GM12878 (cell line): ENCODE data around the gene PCED1A. TPM values are rescaled to one million over a fixed set of nuclear protein-coding genes. Genes with fewer than 3 reads are reported as not detected.

Experiments used
- BCL11A ChIP-seq: IDR thresholded peaks from 2 replicates; pipeline ENCODE4 v1.6.1; 2011; ENCODE audit warnings: low read depth, low read length
- BHLHE40 ChIP-seq, 2 experiments: fragments of 450-650 bp in 1 of 2; IDR thresholded peaks; 2 replicates each; pipeline ENCODE4 v1.6.1; 2011 to 2017; ENCODE audit warnings: low read depth in 2 of 2, borderline replicate concordance in 1 of 2, improper control_type of control experiment in 1 of 2, low read length in 1 of 2, mild to moderate bottlenecking in 1 of 2
- BRCA1 ChIP-seq: IDR thresholded peaks from 2 replicates; pipeline ENCODE4 v1.6.1; 2011; ENCODE audit warnings: low read depth, low read length, improper control_type of control experiment
- CHD1 ChIP-seq: IDR thresholded peaks from 2 replicates; pipeline ENCODE4 v1.6.1; 2012; ENCODE audit warnings: low read depth, low read length, improper control_type of control experiment
- CREM ChIP-seq: IDR thresholded peaks from 2 replicates; pipeline ENCODE4 v1.6.1; 2014; ENCODE audit warnings: antibody characterized with exemption, low read depth
- EED ChIP-seq: sonication (generic); IDR thresholded peaks from 2 replicates; pipeline ENCODE4 v1.6.1; 2016; ENCODE audit warnings: antibody characterized with exemption, low read depth
- ESRRA ChIP-seq: IDR thresholded peaks from 2 replicates; pipeline ENCODE4 v1.6.1; 2012; ENCODE audit warnings: mild to moderate bottlenecking, low read length, improper control_type of control experiment
- HDAC6 ChIP-seq: fragments of 200-600 bp; sonication (generic); IDR thresholded peaks from one replicate; pipeline ENCODE4 v1.8.0; 2017; ENCODE audit warnings: antibody characterized with exemption; ENCODE audit not compliant: unreplicated experiment
- MAX ChIP-seq: IDR thresholded peaks from 2 replicates; pipeline ENCODE4 v1.6.1; 2012; ENCODE audit warnings: low read depth, low read length, improper control_type of control experiment
- MTA3 ChIP-seq: IDR thresholded peaks from 2 replicates; pipeline ENCODE4 v1.6.1; 2012; ENCODE audit warnings: low read length, inconsistent platforms, borderline replicate concordance
- MXI1 ChIP-seq: fragments of 150-350 bp; IDR thresholded peaks from 2 replicates; pipeline ENCODE4 v1.6.1; 2011; ENCODE audit warnings: low read depth, mild to moderate bottlenecking, inconsistent platforms, low read length, improper control_type of control experiment
- PML ChIP-seq: IDR thresholded peaks from 2 replicates; pipeline ENCODE4 v1.6.1; 2012; ENCODE audit warnings: low read length, inconsistent platforms
- RBBP5 ChIP-seq: fragments of 200-600 bp; sonication (generic); conservative IDR thresholded peaks from 2 replicates; pipeline ENCODE4 v1.6.1; 2016
- TAF1 ChIP-seq: IDR thresholded peaks from 2 replicates; pipeline ENCODE4 v1.6.1; 2011; ENCODE audit warnings: mild to moderate bottlenecking, low read depth, low read length, borderline replicate concordance
- TARDBP ChIP-seq: IDR thresholded peaks from 2 replicates; pipeline ENCODE4 v1.6.1; 2016; ENCODE audit warnings: borderline replicate concordance
- WRNIP1 ChIP-seq: IDR thresholded peaks from 2 replicates; pipeline ENCODE4 v1.6.1; 2011; ENCODE audit warnings: low read depth, low read length, improper control_type of control experiment, borderline replicate concordance
- YY1 ChIP-seq: IDR thresholded peaks from 2 replicates; pipeline ENCODE4 v1.6.1; 2011; ENCODE audit warnings: low read depth, mild to moderate bottlenecking, low read length
- polyA plus RNA-seq, 11 experiments: library from polyadenylated mRNA; depleted of rRNA in 4 of 11; unstranded in 6 of 11; stranded (reverse) in 5 of 11; fragments of >200 nt; fragmentation: Nextera tagmentation in 4 of 11; fragmentation: Illumina TruSeq in 1 of 11; extraction: Ambion mirVana in 4 of 11; extraction: Trizol in 1 of 11; gene quantifications; 1 replicate in 1 of 11; 2 replicates in 10 of 11; pipeline versions ENCODE4 v1.2.1 to v1.2.3, GENCODE V29; 2011 to 2016; ENCODE audit warnings: inconsistent platforms in 2 of 11, missing spikeins in 2 of 11, low read depth in 1 of 11
- total RNA-seq, 4 experiments: library from RNA; depleted of rRNA in 3 of 4; stranded (reverse); fragments of >200 nt in 3 of 4; fragmentation: Illumina TruSeq in 1 of 4; extraction: Trizol in 1 of 4; gene quantifications; 2 replicates each; pipeline versions ENCODE4 v1.2.1 to v1.2.3, GENCODE V29; 2013 to 2021
- TF ChIP-seq, protein P1 (sequence below): fragments of 450-650 bp; IDR thresholded peaks from 2 replicates; pipeline ENCODE4 v1.6.1; 2018; ENCODE audit warnings: borderline replicate concordance, mild to moderate bottlenecking; ENCODE audit not compliant: partially characterized antibody
- TF ChIP-seq, protein P2 (sequence below): fragments of 450-650 bp; IDR thresholded peaks from 2 replicates; pipeline ENCODE4 v1.6.1; 2017; ENCODE audit warnings: mild to moderate bottlenecking
- TF ChIP-seq, protein P3 (sequence below): IDR thresholded peaks from 2 replicates; pipeline ENCODE4 v1.6.1; 2011; ENCODE audit warnings: borderline replicate concordance, low read depth, mild to moderate bottlenecking, moderate library complexity, low read length; ENCODE audit not compliant: insufficient read depth, poor library complexity, severe bottlenecking
- TF ChIP-seq, protein P4 (sequence below): fragments of 450-650 bp; IDR thresholded peaks from 2 replicates; pipeline ENCODE4 v1.6.1; 2016; ENCODE audit warnings: mild to moderate bottlenecking
- TF ChIP-seq, protein P5 (sequence below): fragments of 450-650 bp; IDR thresholded peaks from 2 replicates; pipeline ENCODE4 v1.6.1; 2014; ENCODE audit warnings: mild to moderate bottlenecking

PCED1A gene
- total and polyA plus RNA-seq, 10 of the 15 experiments (the other 5 are each of a cell fraction or from before 2014, with no cell fraction given): 4.5 to 30.9 (median 12.0) TPM

DNA sequence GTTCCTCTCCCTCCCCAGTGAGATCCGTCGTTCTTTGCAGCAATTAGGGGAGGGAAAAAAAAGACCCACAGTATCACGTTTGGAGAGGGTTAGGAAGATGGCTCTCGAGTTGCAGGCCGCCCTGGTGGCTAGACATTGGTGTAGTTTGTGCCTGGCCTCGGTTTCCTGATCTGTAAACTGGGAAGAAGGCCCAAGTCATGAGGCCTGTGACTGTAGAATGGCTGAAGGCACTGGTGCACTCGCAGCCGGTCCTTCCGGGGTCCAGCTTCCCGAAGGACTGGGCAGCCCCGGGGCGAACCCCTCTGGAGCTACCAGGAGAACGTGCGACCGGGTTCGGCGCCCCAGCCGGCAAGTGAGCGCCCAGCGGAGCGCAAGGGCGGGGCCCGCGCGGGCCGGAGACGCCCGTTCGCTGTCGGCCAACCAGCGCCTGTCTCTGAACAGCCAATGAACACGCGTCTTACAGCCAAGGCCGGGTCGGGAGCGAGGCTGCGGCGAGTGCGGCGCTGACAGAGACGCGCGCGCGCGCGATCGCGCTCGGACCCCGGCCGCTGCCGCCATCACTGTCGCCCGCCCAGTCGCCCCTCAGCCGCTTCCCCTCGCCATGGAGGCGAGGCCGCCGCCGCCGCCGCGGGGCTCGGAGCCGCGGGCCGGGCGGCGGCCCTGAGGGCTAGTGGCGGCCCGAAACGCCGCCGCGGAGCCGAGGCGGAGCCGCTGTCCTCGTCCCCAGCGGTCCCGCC lies 32.7 kb upstream of the PCED1A start, which contains the start of gene PTPRA (continued):
- TF ChIP-seq MAX: peak; percentile 4; the same call in 1 of the 2 replicates
- TF ChIP-seq BCL11A: no peak
- TF ChIP-seq EED: 0 out of 2 replicates have a peak, but pooled peaks have one; percentile 22
- TF ChIP-seq TAF1: peak; percentile 80
- TF ChIP-seq, protein P1, sequence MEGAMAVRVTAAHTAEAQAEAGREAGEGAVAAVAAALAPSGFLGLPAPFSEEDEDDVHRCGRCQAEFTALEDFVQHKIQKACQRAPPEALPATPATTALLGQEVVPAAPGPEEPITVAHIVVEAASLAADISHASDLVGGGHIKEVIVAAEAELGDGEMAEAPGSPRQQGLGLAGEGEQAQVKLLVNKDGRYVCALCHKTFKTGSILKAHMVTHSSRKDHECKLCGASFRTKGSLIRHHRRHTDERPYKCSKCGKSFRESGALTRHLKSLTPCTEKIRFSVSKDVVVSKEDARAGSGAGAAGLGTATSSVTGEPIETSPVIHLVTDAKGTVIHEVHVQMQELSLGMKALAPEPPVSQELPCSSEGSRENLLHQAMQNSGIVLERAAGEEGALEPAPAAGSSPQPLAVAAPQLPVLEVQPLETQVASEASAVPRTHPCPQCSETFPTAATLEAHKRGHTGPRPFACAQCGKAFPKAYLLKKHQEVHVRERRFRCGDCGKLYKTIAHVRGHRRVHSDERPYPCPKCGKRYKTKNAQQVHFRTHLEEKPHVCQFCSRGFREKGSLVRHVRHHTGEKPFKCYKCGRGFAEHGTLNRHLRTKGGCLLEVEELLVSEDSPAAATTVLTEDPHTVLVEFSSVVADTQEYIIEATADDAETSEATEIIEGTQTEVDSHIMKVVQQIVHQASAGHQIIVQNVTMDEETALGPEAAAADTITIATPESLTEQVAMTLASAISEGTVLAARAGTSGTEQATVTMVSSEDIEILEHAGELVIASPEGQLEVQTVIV: no peak
- TF ChIP-seq CHD1: no peak
- no peak for TF ChIP-seq ESRRA
- no peak for TF ChIP-seq TARDBP
- 0 out of 2 replicates have a peak, but pooled peaks have one; percentile 13 for TF ChIP-seq CREM
- TF ChIP-seq PML: peak; percentile 77; the same call in 1 of the 2 replicates
- no peak for TF ChIP-seq WRNIP1
- no peak for TF ChIP-seq RBBP5
- TF ChIP-seq BRCA1: no peak; the same call in 1 of the 2 replicates
- TF ChIP-seq YY1: peak; percentile 85
- TF ChIP-seq, protein P2, sequence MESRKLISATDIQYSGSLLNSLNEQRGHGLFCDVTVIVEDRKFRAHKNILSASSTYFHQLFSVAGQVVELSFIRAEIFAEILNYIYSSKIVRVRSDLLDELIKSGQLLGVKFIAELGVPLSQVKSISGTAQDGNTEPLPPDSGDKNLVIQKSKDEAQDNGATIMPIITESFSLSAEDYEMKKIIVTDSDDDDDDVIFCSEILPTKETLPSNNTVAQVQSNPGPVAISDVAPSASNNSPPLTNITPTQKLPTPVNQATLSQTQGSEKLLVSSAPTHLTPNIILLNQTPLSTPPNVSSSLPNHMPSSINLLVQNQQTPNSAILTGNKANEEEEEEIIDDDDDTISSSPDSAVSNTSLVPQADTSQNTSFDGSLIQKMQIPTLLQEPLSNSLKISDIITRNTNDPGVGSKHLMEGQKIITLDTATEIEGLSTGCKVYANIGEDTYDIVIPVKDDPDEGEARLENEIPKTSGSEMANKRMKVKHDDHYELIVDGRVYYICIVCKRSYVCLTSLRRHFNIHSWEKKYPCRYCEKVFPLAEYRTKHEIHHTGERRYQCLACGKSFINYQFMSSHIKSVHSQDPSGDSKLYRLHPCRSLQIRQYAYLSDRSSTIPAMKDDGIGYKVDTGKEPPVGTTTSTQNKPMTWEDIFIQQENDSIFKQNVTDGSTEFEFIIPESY: no peak
- no peak for TF ChIP-seq MTA3
- TF ChIP-seq, protein P3, sequence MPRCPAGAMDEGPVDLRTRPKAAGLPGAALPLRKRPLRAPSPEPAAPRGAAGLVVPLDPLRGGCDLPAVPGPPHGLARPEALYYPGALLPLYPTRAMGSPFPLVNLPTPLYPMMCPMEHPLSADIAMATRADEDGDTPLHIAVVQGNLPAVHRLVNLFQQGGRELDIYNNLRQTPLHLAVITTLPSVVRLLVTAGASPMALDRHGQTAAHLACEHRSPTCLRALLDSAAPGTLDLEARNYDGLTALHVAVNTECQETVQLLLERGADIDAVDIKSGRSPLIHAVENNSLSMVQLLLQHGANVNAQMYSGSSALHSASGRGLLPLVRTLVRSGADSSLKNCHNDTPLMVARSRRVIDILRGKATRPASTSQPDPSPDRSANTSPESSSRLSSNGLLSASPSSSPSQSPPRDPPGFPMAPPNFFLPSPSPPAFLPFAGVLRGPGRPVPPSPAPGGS: no peak
- TF ChIP-seq BHLHE40 (IDR thresholded peaks at IDR 0.05; ENCODE audit: borderline replicate concordance in 1 of 2, low read depth in 2 of 2, low read length in 1 of 2): peak; percentile 63 to 84; a peak in 3 of 4 replicates
- TF ChIP-seq, protein P4, sequence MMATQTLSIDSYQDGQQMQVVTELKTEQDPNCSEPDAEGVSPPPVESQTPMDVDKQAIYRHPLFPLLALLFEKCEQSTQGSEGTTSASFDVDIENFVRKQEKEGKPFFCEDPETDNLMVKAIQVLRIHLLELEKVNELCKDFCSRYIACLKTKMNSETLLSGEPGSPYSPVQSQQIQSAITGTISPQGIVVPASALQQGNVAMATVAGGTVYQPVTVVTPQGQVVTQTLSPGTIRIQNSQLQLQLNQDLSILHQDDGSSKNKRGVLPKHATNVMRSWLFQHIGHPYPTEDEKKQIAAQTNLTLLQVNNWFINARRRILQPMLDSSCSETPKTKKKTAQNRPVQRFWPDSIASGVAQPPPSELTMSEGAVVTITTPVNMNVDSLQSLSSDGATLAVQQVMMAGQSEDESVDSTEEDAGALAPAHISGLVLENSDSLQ: peak; percentile 19; the same call in 1 of the 2 replicates
- no peak for TF ChIP-seq HDAC6
- TF ChIP-seq, protein P5, sequence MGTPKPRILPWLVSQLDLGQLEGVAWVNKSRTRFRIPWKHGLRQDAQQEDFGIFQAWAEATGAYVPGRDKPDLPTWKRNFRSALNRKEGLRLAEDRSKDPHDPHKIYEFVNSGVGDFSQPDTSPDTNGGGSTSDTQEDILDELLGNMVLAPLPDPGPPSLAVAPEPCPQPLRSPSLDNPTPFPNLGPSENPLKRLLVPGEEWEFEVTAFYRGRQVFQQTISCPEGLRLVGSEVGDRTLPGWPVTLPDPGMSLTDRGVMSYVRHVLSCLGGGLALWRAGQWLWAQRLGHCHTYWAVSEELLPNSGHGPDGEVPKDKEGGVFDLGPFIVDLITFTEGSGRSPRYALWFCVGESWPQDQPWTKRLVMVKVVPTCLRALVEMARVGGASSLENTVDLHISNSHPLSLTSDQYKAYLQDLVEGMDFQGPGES: 0 out of 2 replicates have a peak, but pooled peaks have one; percentile 21
- TF ChIP-seq MXI1: peak; percentile 67; the same call in 1 of the 2 replicates
